COR-L47 (cell line): ENCODE measurements around the gene NKIRAS1.
"Not testable (repeated sequence)": the region's sequence is repeated elsewhere in the genome, so short reads cannot be mapped to it uniquely, and the experiment has no call there.

Experiments
- DNase-seq: peaks from one replicate; lab custom pipeline; 2025; lab: John Stamatoyannopoulos, UW

The NKIRAS1 gene

GRCh38 chr3:23940775-23941174 is 24.0 kb upstream of the NKIRAS1 start:
- DNase-seq = no peak

GRCh38 chr3:23938688-23939087 is 21.9 kb upstream of the NKIRAS1 start:
- DNase-seq = no peak

DNA sequence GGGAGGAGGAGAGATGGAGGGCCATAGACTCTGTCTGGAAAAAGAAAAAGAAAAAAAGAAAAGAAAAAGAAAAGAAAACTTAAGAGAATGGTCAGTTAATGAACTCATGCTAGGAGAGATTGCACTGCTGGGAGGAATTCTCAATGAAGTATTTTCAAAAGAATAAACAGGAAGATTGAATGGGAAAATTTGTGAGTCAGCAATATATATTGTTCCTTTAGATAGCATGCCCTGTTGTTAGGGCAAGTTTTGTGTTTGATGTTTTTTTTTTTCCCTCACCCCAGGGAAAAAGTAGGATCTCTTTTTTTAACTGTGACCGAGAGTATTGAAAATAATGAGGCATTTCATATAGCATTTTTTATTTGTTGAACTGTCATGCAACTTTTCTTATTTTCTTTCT is 20.5 kb upstream of the NKIRAS1 start:
- DNase-seq = no peak

DNA sequence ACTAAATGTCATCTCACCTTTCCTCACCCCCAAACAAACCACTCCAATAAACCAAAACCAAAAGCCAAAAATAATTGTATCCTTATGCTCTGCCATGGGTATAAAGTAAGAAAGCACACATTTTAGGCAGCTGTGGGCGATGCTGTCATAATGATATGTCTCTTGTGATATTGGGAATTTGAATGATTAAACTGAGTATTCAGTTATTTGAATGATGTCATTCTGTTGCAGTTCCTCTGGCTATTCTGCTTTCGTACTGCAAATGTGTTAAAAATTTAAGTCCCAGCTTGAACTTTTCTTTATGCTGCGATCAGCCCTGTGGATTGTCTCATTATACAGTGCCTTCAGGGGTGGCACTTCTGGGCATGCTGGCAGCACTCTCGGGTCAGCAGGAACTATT is 17.5 kb upstream of the NKIRAS1 start:
- no peak for DNase-seq

DNA sequence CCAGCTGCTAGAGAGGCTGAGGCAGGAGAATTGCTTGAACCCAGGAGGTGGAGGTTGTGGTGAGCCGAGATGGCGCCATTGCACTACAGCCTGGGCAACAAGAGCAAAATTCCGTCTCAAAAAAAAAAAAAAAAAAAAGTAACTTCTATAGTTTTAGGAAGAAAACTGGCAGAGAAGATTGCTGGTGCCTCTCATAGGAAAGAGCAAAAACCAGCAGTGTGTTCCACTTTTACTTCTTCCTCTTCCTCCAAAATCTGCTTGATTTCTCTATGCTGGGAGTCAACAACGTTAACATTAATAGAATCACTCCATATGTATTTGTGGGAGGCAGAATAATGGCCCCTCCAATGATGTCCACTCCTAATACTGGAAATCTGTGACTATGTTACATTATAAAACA is 15.8 kb upstream of the NKIRAS1 start:
- DNase-seq = no peak

GRCh38 chr3:23931597-23931996 is 14.8 kb upstream of the NKIRAS1 start:
- no peak for DNase-seq

GRCh38 chr3:23928524-23928923 is 11.7 kb upstream of the NKIRAS1 start:
- DNase-seq = no peak

DNA sequence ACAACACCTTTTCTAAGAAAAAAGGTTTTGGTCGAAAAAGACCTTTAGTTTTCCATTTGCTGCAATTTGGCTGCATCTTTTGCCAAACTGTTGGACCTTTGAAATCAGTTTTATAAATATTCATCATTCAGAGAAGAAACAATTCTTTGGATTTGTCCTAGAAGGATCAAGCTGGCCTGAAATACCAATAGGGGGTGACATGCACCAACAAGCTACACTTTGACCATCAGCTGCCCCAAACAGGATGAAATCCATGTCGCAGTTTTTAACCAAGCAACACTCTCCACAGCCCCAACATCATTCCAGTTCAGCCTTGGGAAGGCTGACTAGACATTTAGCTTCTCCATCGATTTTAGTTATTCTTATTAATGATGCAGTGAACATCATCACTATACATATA is 9.9 kb upstream of the NKIRAS1 start:
- DNase-seq = no peak

- DNase-seq = no peak
Measured at GRCh38 chr3:23926246-23926645, 9.5 kb upstream of the NKIRAS1 start.

DNA sequence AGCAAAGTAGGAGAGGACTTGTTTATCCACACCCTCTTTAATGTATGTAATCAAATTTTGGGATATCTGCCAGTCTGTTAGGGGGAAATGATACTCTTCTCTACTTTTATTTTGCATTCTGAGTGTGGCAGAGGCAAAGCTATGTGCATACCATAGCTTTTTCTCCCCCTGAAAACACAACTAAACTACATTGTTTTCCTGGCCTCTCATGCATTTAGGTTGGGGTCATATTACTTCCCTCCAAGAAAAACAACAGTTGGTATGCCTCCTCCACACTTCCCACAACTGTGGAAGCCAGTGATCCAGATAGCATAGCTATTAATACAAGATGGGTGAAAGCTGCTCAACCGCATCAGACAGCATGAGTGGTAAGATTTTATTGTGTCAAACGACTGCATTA is 7.0 kb upstream of the NKIRAS1 start:
- DNase-seq = no peak

GRCh38 chr3:23921052-23921511 is 4.3 kb upstream of the NKIRAS1 start:
- no peak for DNase-seq

DNA sequence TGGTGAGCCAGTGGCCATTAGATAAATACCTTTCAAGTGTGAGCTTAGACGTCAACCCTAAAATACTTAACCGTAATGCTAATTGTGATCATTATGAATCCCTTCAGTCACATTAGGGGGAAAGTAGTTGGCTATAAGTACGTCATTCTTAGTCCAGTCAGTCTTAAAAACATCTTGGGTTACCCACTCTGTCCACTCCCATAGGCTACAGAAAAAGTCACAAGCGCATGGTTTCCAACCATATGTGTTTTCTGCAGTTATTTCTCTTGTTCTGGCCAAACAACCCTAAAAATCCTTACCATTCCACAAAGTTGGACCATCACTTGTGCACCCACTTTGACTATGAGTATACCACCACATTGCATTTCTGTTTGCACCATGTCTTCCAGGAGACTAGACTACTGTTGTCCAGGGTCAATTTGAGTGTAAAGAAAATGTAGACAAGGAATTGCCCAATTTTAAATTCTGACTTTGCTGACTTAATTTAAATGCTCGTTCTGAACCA is 3.4 kb upstream of the NKIRAS1 start:
- DNase-seq = no peak

- DNase-seq = no peak
Measured at GRCh38 chr3:23919628-23920027, 2.8 kb upstream of the NKIRAS1 start.

- not testable (repeated sequence) for DNase-seq
Measured at GRCh38 chr3:23918331-23918730, 1.5 kb upstream of the NKIRAS1 start.

- peak; percentile 23 for DNase-seq
Measured at GRCh38 chr3:23917679-23918303, 1.0 kb upstream of the NKIRAS1 start.

GRCh38 chr3:23916152-23916885 is 471 bp downstream of the NKIRAS1 start:
- no peak for DNase-seq

DNA sequence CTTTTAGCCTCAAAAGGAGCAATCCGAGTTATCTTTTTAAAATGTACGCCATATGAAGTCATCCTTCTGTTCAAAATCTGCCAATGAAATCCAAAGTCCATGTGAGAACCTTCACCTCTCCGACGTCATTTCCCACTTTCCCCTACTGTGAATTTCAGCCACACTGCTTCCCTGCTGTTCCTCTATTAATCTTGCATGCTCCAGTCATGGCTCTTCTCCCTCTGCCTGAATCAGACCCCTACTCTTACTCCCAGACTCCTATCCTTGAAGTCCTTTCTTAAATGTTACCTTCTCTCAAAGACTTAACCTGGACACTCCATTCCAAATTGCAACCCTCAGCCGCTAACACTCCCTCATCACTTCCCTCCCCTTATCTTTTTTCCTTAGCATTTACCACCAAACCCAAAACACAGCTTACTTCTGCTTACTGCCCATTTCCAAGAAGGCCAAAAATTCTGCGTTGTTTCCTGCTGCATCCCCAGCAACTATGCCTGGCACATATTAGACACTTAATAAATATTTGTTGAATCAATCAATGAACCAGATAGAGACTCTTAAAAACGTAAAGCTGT is 1.2 kb downstream of the NKIRAS1 start:
- no peak for DNase-seq

DNA sequence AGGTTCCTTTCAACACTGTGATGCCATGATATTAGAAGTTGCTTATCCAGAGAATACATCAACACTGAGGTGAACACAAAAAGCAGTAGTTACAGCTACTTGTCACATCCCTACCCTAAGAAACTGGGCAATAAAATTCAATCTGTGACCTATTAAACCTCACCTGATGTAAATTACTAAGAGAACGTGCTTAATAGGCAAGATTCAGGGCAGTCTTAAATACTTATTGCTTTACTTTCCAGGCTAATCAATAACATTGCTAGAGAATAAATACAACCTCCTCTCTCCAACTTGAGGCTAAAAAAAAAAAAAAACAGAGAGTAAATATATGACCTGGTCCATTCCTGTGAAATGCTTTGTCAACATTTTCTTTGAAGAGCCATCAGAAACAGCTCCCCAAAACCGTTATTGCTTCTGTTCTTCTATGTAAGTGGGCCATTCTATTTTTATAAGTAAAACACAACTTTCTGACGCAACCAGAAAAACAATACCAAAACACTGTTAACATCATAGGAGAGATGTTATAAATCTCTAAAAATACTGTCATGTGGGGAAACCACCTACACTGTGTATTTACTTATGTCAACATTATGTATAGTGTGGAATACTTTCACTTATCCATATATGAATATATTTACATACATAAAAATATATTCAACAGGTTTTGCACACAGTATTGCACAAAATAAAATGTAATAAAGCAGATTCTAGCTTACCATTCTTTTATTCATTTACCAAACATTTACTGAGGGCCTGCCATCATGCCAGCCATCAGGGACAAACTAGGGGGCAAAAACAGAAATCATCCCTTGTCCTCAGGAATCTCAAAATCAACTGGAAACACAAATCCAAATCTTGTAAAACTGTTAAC is 2.7 kb downstream of the NKIRAS1 start:
- DNase-seq = no peak

GRCh38 chr3:23913182-23913581 is 3.6 kb downstream of the NKIRAS1 start:
- no peak for DNase-seq

DNA sequence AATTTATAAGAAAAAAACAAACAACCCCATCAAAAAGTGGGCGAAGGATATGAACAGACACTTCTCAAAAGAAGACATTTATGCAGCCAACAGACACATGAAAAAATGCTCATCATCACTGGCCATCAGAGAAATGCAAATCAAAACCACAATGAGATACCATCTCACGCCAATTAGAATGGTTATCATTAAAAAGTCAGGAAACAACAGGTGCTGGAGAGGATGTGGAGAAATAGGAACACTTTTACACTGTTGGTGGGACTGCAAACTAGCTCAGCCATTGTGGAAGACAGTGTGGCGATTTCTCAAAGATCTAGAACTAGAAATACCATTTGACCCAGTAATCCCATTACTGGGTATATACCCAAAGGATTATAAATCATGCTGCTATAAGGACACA is 4.5 kb downstream of the NKIRAS1 start:
- DNase-seq = not testable (repeated sequence)

DNA sequence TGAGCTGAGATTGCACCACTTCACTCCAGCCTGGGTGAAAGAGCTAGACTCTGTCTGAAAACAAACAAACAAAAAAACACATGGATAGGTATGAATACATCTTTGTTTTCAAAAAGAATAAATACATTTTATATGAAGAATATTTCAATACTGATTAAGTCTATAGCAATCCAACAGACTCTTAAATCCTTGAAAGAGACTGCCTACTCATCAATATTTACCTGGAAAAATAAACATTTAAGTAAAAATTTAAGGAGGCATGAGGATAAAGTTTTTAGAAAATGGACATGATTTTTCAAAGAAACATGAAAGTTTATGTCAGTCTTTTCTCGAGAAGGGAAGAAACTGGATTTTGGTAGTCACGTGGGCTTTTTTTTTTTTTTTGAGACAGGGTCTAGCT is 5.4 kb downstream of the NKIRAS1 start:
- no peak for DNase-seq

GRCh38 chr3:23909341-23909740 is 7.4 kb downstream of the NKIRAS1 start:
- no peak for DNase-seq
